ENCODE results near the gene MANEAL.
"Not testable (repeated sequence)": the region's sequence is repeated elsewhere in the genome, so short reads cannot be mapped to it uniquely, and the experiment has no call there.

MANEAL gene, protein sequence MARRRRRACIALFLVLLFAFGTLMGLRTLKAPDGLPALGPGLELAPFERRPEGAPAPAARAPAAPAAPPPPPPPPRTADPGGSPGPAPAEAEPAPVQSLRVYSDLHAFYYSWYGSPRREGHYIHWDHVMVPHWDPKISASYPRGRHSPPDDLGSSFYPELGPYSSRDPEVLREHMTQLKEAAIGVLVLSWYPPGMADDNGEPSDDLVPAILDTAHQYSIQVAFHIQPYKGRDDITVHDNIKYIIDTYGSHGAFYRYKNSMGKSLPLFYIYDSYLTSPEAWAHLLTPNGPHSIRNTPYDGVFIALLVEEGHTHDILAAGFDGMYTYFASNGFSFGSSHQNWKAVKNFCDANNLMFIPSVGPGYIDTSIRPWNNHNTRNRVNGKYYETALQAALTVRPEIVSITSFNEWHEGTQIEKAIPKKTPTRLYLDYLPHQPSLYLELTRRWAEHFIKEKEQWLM

DNA sequence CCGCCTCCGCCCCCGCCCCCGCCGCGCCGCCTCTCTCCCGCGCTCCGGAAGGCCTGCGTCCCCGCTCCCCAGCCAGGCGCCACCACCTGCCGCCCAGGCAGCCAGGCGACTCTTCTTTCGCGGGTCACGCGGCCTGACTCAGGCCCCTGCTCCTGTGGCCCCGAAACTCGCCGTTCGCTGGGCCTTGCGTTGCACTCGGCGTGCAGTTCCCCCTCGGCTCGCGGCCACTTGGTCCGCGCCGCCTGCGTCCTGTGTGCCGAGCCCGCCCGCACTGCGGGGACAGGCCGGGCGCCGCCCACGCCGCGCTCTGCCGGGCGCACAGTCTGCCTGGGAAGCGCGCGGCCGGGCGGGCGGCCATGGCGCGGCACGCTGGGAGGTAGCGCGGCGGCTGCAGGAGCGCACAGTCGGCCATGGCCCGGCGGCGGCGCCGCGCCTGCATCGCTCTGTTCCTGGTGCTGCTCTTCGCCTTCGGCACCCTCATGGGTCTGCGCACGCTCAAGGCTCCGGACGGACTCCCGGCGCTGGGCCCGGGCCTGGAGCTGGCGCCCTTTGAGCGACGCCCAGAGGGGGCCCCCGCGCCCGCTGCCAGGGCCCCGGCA, at the start of gene MANEAL:
Gene MANEAL, plus strand, starts transcription at position 75 of the 599 bp plus-strand sequence. Its CDS starts 336 bp downstream, at position 411.
- DNase-seq: peak; percentile 78

DNA sequence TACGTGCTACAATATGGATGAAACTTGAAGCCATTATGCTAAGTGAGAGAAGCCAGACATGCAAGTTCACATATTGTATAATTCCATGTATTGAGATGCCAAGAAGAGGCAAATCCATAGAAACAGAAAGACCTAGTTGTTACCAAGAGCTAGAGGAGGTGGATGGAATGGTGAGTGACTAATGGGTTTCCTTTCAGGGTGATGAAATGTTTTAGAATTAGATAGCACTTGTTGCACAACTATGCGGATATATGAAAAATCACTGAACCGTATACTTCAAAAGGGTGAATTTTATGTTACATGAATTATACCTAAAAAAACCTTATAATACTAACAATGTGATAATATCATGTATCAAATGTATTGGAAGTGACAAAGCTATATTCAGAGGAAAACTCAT, 46.8 kb upstream of the MANEAL start:
- DNase-seq: no peak

DNA sequence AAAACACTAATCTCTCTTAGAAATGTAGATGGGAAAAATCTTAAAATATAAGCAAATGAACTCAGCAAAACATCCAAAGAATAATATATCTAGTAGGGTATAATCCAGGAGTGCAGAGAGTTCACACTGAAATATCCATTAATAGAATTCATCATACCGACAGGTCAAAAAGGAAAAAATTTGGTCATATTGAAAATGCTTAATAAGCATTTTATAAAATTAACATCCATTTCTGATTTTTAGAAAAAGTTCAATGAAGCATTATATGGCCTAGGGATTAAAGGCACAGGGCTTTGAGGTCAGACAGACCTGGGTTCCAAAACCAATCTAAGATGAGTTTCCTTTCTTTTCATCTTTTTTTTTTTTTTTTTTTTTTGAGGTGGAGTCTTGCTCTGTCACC, 45.1 kb upstream of the MANEAL start:
- no peak for DNase-seq

DNA sequence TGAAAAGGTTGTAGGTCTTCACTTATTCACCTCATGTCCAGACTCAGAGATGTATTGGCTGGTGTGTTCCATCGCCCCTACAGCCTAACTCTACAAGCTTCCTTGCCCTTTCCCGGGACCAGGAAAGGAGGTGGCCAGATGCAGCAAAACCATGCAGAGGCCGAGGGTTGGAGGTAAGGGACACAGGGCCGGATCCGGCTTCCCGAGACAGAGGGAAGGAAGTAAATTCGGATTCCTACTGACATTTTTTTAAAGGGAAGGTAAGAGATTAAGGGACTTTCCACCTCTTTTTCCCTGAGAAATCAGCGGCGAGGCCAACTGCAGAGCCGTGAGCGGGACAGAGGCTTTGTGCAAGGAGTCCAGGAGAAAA, 41.4 kb upstream of the MANEAL start:
- no peak for DNase-seq

DNA sequence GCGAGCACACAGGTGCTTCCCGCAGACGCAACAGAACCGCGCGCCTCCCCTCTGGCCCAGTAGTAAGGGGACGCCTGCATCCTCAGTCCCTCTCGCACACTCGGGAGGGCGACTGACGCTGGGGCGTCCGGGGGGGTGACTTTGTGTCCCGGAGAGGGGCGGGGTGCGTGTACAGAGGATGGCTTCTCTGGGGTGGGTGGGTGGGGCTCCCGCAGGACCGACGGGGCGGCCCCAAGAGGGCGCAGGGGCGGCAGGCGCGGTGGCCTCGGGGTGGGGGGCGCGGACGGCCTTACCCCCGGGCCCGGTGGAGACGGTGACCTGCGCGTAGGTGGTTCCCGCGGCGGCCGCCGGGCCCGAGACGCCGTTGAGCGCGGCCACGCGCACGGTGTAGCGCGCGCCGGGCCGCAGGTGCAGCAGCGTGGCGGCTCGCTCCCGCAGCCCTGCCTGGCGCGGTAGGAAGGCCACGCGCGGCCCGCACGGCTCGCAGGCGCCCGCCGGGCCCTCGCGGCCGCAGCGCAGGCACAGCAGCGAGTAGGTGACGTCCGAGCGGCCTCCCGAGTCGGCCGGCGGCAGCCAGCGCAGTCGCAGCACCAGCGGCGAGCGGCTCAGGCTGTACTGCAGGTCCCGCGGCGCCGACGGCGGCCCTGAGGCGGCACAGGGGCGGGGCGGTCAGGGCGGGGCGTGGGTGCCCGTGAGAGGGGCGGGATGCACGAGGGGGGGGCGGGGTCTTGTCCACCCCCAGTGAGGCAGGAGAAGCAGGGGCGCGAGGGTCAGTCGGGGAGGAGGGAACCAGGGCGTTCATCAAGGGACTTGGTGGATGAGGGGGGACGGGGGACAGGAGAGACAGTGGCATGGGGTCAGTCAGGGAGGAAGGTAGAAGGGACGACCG, 40.8 kb upstream of the MANEAL start:
- DNase-seq: peak; percentile 50

DNA sequence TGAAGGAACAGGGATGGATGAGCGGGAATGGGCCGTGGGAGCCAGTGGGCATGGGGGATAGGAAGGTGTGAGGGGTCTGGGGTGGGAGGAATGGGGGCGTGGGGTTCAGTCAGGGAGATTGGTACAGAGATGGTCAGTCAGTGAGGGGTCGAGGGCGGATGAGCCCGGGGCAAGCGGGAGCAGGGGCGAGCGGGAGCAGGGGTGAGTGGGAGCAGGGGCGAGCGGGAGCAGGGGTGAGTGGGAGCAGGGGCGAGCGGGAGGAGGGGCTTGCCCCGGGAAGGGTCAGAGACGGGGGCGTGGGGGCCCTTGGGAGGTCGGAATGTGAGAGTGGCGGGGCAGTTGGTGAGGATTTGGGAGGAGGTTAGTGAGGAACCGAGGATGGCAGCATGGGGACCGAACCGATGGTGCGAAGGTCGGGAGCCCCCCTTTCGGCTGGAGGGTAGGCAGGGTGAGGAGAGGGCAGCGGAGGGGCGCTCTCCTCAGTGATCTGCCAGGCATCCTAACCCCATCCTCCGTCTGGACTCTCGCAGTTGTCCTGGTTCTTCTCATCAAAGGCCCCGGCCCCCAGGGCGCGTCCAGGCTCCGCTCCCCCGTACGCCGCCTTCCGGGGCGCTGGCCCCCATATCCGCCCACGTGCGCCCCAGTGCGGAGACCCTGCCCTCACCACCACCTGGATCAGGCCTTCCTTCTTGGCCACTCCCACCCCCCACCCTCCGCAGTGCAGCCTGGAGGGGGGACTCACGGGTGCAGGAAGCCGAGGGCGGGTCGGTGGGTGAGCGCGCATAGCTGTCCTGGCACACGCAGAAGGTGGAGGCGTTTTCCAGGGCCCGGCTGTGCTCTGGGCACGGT, 40.0 kb upstream of the MANEAL start:
- no peak for DNase-seq

DNA sequence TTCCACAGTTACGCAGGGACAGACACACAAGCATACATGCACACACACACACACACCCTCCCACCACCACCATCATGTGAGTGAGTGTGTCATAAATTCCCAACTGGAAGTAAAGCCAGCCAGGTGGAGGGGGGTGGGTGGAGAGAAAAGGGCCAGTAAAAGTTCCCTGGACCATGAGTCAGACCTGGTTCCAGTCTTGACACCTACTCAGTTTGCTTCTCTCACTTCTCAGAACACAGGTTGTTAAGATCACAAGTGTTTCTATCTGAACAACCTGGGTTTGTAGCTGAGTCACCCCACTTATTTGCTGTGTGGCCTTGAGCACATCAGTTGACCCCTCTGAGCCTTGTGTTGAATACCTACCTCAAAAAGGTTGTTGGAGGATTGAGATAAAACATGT, 38.4 kb upstream of the MANEAL start:
- no peak for DNase-seq

DNA sequence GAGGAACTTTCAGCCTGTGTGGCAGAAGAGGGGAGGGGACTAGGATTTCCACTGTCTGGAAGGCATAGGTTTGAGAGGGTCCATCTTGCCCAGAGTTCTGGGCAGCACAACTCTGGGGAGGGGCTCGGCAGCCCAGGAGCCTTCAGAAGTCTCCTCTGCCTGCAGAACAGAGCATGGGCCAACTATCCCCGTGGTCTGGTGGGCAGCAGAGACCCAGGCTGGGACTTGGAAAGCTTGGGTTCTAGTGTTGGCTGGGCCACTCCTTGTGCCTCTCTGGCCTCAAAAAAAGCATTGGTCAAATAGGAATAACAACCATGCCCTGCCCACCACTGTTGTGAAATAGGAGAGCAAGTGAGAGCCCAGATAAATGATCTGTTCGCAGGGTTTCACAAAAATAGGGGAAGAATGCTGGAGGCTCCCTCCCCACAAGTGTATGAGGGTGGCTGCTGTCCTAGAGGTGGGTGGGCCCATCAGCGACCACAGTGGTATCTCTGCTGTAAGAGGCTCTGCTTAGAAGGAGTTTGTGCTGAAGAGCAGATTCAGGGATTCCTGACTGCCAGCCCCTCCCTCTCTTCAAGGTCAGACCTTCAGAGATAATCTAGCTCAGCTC, 37.6 kb upstream of the MANEAL start:
- DNase-seq: peak; percentile 62

DNA sequence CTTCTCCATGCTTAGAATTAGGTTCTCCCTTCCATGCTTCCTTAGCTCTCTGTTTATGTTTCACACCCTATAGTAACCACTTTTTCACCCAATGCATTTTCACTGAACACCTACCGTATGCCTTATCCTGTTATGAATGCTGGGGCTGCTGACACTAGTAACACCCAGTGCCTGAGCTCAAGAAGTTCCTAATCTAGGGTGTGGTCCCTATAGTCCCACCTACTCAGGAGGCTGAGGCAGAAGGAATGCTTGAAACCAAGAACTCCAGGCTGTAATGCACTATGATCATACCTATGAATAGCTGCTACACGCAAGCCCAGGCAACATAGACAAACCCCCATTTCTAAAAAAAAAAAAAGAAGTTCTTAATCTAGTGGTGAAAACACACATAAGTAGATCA, 34.2 kb upstream of the MANEAL start:
- no peak for DNase-seq

DNA sequence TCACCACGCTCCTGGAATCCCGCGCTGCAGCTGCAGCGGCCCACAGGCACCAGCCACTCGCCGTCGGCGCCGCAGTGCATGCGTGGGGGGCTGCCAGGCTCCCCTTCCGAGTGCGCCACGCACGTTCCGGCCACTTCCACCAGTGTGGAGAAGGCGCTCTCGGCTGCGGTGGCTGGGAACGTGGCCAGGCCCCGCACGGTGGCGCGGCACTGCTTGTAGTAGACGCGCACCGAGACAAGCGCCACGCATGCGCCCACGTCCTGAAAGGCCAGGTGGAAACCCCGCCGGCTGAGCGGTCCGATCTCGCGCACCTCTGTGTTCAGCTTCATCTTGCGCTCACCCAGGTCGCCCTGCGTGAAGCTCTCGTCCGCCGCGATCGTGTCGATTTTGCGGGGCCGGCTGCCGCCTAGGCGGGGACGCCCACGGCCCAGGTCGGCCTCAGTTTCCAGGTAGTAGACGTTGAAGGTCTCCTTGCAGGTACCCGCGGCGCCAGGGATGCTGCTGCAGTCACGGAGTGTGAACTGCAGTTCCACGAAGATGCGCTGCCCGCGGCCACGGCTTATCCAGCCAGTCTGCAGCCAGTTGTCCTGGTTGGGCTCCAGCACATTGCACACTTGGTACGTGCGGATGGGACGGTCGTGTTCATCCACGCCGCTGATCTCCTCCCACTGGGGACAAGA, 32.1 kb upstream of the MANEAL start:
- no peak for DNase-seq

DNA sequence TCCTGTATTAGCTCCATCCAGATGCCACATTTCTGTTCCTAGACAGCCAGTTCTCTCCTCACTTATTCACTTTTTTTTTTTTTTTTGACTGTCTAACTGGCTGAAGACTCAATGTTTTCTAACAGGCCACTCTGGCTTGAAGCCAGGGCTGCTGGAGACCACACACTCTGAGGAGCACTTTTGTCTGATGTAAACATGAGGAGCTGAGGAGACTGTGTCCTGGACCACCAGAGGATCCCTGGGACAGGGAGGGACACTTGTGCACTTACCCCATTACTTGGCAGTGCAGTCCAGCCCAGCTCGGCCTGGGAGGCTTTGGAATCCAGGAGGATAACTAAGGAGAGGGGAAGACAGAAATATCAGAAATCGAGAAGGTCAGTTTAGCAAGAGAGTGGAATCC, 31.1 kb upstream of the MANEAL start:
- no peak for DNase-seq

DNA sequence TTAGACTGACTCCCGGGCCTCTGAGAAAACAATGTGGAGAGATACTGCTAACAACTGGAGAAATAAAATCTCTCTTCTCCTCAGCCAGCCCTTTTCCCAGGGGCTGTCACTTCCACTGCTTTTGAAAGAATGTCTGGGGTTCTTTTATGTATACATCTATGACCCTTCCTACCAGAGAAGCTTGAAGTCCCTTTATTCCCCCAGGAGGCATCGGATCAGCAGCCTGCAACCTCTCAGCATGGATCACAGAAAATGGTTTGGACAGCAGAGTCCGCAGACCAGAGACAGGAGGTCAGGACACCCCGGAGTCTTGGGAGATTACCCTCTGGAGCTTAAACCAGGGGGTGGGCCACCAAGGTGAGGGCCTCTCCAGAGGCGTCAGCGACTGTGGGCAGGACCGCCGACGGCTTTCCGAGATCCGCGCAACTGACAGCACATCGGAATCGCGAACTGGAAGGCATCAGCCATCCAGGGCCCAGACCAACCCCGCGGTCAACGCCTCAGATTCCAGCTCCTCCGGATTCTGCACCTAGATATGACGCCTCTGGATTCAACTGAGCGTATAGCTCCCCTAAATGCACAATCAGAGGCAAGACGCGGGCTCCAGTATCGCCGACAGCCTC, 29.7 kb upstream of the MANEAL start:
- no peak for DNase-seq

DNA sequence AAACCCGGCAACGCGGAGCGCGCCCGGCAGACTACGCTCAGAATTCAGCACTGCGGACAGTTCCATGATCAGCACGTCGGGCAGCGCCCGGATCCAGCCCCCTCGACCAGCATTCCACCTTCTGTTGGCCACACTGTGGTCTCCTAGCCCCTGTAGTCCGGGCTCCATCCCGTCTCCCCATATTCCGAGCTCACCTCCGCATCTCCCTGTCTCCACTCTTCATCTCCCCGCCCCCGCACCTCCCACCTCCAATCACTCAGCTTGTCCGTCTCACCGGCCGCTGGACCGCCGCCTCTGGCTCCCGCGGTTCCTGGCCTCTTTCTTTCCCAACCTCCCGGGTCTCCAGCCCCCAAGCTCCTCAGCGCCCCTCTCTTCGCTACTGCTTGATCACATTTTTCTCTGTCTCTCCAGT, 29.2 kb upstream of the MANEAL start:
- DNase-seq: peak; percentile 87

DNA sequence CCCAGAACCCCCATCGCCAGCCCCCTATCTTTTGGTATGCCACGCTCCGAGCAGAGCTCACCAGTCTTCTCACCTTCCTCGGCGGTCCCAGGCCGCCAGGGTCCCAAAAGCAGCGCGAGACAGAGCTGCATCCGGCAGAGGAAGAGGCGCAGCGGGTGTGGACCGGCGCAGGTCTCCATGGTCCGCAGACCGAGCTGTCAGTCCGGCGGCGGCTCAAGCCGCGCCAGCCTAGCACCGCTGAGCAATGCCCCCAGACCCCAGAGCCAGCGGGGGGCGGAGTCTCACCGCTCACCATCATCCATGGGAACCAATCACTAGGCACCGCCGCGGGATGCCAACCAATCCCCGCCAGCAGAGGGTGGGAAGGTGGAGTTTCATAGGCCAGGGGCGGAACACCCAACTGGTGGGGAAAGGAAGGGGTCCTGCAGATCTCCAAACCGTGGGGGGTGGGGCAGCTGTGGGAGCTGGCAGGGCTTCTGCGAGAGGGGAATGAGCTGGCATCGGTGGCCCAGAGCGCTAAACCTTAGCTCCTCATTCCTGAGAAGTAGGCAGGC, 28.7 kb upstream of the MANEAL start, which contains the start of gene EPHA10:
Gene EPHA10, minus strand, starts transcription at position 233 of the 554 bp plus-strand sequence. Its CDS starts 54 bp downstream, at position 179.
- no peak for DNase-seq

DNA sequence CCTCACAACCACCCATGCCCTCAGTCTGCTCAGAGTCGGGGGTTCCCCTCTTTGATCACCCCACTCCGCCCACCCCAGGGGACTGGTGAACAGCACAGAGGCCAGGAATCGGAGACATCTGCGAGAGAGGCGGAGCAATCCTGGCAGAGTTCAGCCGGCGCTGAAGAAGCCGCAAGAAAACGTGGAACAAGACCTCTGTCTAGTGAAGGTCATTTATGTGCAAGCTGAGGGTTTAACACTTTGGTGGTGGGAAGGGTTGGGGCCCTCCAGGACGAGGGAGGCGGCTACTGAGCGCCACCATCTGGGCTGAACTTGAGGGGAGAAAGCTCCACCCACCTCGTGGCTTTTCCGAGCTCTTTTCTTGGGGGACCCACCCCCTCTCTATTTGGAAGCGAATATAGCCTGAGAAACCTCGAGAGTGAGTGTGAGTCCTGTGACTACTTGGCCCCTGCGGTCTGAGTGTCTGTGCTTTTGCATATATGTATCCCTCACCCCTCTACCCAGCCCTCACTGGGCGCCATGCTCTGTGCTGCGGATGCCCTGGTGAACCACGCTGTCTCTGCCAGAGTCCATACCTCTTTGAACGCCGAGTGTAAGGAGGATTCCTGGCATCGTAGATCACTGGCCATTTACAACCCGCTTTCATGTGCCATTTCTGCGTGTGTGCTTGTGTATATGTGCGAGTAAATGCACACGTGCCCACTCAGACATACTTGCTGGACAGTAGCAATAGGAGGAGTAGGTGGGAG, 27.6 kb upstream of the MANEAL start:
- peak; percentile 36 for DNase-seq

DNA sequence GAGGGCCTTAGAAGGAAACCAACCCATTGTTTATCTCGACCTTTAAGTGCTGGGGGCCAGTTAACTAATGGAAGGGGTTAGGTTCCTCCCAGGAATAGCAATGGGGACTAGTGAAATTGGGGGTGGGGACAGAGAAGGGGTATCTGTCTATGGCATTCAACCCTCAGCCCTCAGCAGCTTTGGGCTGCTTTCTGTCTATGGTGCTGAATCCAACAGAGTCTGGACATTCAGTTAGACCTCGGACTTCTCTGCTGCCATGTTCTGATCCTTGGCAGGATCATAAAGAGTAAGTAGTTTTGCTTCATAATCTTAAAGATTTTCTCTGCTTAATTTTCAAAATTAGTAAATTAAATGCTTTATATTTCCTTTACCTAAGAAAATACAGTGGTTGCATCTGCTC, 26.2 kb upstream of the MANEAL start:
- DNase-seq: no peak

DNA sequence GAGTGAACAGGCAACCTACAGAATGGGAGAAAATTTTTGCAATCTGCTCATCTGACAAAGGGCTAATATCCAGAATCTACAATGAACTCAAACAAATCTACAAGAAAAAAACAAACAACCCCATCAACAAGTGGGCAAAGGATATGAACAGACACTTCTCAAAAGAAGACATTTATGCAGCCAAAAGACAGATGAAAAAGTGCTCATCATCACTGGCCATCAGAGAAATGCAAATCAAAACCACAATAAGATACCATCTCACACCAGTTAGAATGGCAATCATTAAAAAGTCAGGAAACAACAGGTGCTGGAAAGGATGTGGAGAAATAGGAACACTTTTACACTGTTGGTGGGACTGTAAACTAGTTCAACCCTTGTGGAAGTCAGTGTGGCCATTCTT, 22.2 kb upstream of the MANEAL start:
- DNase-seq: not testable (repeated sequence)

DNA sequence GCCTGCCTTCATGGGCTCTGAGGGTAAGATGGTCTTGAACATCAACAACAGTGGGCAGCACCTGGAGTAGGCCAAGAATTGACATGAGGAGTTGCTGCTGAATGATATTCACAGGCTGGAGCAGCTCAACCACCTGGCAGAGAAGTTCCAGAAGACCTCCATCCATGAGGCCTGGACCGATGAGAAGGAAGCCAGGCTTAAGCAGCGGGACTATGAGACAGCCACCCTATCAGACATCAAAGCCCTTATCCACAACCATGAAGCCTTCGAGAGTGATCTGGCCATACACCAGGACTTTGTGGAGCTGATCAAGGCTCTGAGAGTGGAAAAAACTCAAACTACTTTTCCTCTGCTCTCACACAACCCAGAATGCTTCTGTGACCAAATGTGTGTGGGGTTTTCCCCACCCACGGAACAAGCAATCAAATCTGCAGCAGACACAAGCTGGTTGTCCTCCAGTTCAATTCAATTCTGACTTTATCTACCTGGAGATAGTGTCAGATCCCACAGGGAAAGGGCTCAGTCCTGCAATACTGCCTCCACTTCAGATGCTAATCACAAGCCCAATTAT, 16.6 kb upstream of the MANEAL start:
- DNase-seq: no peak

DNA sequence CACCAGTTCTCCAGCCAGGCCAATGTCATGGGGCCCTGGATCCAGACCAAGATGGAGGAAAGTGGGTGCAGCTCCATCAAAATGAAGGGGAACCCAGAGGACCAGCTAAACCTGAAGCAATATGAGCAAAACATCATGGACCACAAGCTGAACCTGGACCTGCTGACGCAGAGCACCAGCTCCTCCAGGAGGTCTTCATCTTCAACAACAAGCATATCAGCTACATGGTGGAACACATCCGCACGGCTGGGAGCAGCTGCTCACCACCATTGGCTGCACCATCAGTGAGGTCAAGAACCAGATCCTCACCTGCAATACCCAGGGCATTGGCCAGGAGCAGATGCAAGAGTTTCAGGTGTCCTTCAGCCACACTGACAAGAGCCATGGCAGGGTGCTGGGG, 15.0 kb upstream of the MANEAL start:
- DNase-seq: no peak

All from hematopoietic multipotent progenitor cell treated with erythropoietin and hydrocortisone succinate and interleukin-3 and kit ligand, for 4 days (in vitro differentiated cells).